GM19025 (cell line): Measurements from ENCODE around the gene SEPTIN8.
"Not testable (repeated sequence)": the region's sequence is repeated elsewhere in the genome, so short reads cannot be mapped to it uniquely, and the experiment has no call there.

Experiments used
- ATAC-seq: cut with Tn5 transposase; IDR thresholded peaks from one replicate; pipeline ENCODE4 v1.9.1; 2021; ENCODE audit warnings: mild to moderate bottlenecking, low read depth, moderate library complexity; ENCODE audit not compliant: unreplicated experiment

SEPTIN8 gene

DNA sequence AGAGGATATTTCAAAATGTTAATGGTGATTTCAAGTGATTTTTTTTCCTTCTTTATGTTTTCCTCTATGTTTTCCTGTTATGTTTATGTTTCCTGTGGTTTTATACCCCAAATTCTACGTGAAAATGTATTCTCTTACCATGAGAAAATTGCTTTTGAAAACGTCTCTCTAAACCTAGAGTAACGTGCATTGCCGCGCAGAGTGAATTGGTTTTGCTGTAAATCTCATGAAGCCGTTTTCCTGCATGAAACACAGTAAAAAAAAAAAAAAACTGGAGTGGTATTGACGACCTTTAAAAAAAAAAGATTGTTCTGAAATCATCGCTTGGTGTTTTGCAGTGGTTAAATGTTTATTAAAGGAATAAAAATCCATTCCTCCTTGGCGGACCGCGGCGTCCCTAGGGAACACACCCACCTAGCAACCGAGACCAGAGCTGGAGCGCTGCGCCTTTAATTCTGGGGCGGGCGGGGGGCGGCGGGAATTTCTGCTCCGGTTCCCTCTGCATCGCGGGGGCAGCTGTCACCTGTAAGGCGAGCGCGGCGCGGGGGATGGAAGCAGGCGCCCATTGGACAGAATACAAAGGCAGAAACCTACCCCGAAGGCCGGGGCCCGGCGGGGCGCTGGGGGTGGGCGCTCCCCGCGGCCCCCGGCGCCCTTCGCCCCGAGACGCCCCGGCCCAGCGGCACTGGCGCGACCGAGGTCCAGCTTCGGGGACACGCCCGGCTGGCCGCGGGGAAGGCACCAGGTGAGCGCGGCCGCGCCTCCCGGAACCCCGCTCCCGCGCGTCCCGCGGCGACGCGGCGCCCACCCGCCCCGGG is 36.0 kb upstream of the SEPTIN8 start, which contains the start of gene SOWAHA:
SOWAHA (plus strand) TSS at position 522 of the 818 bp plus-strand sequence. CDS start 320 bp downstream, outside the sequence.
- ATAC-seq, result no peak

GRCh38 chr5:132812123-132812765 is 35.2 kb upstream of the SEPTIN8 start:
- ATAC-seq, result no peak

GRCh38 chr5:132810605-132811004 is 33.6 kb upstream of the SEPTIN8 start:
- no peak for ATAC-seq

GRCh38 chr5:132808866-132809265 is 31.8 kb upstream of the SEPTIN8 start:
- ATAC-seq, result no peak

GRCh38 chr5:132808448-132808847 is 31.4 kb upstream of the SEPTIN8 start:
- ATAC-seq, result no peak

GRCh38 chr5:132807163-132807838 is 30.3 kb upstream of the SEPTIN8 start:
- ATAC-seq, result no peak

GRCh38 chr5:132806804-132807162 is 29.7 kb upstream of the SEPTIN8 start:
- not testable (repeated sequence) for ATAC-seq

- not testable (repeated sequence) for ATAC-seq
These were observed 28.8 kb upstream of the SEPTIN8 start for GRCh38 chr5:132805872-132806271.

DNA sequence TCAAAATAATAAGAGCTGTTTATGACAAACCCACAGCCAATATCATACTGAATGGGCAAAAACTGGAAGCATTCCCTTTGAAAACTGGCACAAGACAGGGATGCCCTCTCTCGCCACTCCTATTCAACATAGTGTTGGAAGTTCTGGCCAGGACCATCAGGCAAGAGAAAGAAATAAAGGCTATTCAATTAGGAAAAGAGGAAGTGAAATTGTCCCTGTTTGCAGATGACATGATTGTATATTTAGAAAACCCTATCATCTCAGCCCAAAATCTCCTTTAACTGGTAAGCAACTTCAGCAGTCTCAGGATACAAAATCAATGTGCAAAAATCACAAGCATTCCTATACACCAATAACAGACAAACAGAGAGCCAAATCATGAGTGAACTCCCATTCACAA is 27.2 kb upstream of the SEPTIN8 start:
- ATAC-seq, result not testable (repeated sequence)

DNA sequence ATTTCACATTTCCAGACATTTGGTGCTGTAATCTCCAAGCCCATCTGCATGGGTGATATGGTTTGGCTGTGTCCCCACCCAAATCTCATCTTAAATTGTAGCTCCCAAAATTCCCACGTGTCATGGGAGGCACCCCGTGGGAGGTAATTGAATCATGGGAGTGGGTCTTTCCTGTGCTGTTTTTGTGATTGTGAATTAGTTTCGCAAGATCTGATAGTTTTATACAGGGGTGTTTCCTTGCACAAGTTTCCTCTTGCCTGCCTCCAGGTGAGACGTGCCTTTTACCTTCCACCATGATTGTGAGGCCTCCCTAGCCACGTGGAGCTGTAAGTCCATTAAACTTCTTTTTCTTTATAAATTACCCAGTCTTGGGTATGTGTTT is 25.6 kb upstream of the SEPTIN8 start:
- ATAC-seq, result not testable (repeated sequence)

- no peak for ATAC-seq
These were observed 25.1 kb upstream of the SEPTIN8 start for GRCh38 chr5:132802044-132802684.

GRCh38 chr5:132800545-132800944 is 23.5 kb upstream of the SEPTIN8 start:
- no peak for ATAC-seq

DNA sequence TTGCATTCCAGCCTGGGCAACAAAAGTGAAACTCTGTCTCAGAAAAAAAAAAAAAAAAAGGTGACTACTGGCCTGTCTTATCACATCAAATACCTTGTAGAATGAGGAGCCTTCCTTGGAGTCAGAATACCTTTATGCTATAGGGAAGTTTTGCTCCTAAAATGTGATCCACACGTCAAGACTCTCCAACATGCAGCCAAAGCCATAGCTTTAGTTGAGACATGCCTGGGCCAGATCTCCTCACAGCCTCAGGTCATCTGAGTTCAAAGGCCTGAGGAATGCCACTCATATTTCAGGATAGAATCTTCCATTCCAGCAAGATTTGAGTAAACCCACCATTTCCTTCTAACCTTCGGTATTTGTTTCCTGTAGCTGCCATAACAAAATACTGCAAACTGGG is 22.4 kb upstream of the SEPTIN8 start:
- no peak for ATAC-seq

DNA sequence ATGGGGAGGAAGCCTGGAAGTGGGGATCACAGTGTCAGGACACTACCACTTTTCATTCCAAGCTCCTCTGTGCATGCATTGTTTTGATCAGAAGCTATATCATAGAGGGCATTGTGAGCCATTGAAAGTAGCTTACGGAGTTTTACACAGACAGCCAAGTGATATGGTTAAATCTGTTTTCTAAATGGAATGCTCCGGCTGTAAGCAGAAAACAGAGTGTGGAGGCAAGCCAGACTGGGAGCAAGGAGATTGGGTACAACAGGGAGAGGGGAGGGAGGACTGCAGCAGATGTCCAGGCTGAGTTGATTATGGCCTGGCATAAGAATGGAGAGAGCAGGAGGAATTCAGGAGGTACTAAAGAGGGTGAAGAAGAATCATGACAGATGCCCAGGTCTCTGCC is 20.6 kb upstream of the SEPTIN8 start:
- no peak for ATAC-seq

GRCh38 chr5:132791026-132791425 is 14.0 kb upstream of the SEPTIN8 start:
- no peak for ATAC-seq

GRCh38 chr5:132790201-132790865 is 13.3 kb upstream of the SEPTIN8 start:
- no peak for ATAC-seq

GRCh38 chr5:132788990-132789886 is 12.2 kb upstream of the SEPTIN8 start:
- no peak for ATAC-seq

- ATAC-seq, result no peak
These were observed 11.5 kb upstream of the SEPTIN8 start for GRCh38 chr5:132788508-132788907.

DNA sequence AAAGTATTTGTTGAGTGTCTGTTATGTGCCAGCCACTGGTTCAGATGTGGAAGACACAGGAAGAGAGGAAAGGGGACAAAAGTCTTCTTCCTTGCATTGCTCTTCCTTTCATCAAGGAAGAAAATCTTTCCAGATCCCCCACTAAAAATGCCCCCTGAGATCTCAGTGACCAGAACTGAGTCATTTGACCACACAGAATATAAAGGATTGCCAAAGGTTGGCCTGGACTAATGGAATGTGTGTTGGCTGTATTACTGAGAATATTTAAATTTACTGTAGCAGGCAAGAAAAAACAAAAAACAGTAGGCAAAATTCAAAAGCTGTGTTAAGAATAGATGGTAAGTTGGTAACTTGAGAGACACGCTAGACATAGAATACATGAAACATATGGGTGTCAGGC is 10.0 kb upstream of the SEPTIN8 start:
- ATAC-seq, result no peak
